GM19043 (cell line): ENCODE data around the gene DPP9.

Experiments
- ATAC-seq: cut with Tn5 transposase; IDR thresholded peaks from one replicate; pipeline ENCODE4 v1.9.1; 2021; ENCODE audit warnings: low read depth; ENCODE audit not compliant: unreplicated experiment

The DPP9 gene

GRCh38 chr19:4638828-4639530 lies 84.7 kb downstream of the DPP9 start, which contains the start of gene TNFAIP8L1:
TSS of gene TNFAIP8L1 (plus strand) at chr19:4639516. CDS start at chr19:4651870, 12,354 bp downstream.
- ATAC-seq, result peak; percentile 74

GRCh38 chr19:4638317-4638716 lies 85.3 kb downstream of the DPP9 start:
- no peak for ATAC-seq

- no peak for ATAC-seq
These were observed 86.9 kb downstream of the DPP9 start for GRCh38 chr19:4636761-4637160.

- ATAC-seq, result no peak
These were observed 87.4 kb downstream of the DPP9 start for GRCh38 chr19:4636151-4636717.

GRCh38 chr19:4635754-4636116 lies 87.9 kb downstream of the DPP9 start:
- ATAC-seq, result no peak

GRCh38 chr19:4633140-4633967 lies 90.3 kb downstream of the DPP9 start:
- no peak for ATAC-seq
